Activated CD4-positive, alpha-beta T cell treated with anti-CD3 and anti-CD28 coated beads, Interleukin-2, amount 10 ng/mL, durations not matched to agents 7 days and 5 days (primary cell): Measurements from ENCODE around the gene SLC13A4. TPM values are rescaled to one million over a fixed set of nuclear protein-coding genes. Genes with fewer than 3 reads are reported as not detected.

Experiments used
- CTCF ChIA-PET: fragments of 350-600 bp; sonication (Branson Sonifier 250); formaldehyde crosslinking; loops from one replicate; lab custom pipeline; 2021; ENCODE audit warnings: antibody characterized with exemption; lab: Charles Lee
- POLR2A ChIA-PET: fragments of 350-600 bp; sonication (Branson Sonifier 250); formaldehyde crosslinking; loops from one replicate; lab custom pipeline; 2021; ENCODE audit warnings: antibody characterized with exemption; lab: Charles Lee
- DNase-seq: peaks from one replicate; pipeline ENCODE4 v3.0.0-alpha.2; 2020
- H3K27ac Mint-ChIP-seq: one replicate; pipeline ENCODE4 v1.8.0; 2021; ENCODE audit warnings: mild to moderate bottlenecking, moderate library complexity, mixed read lengths
- H3K27me3 Mint-ChIP-seq: one replicate; pipeline ENCODE4 v1.8.0; 2021; ENCODE audit warnings: mixed read lengths
- H3K36me3 Mint-ChIP-seq: one replicate; pipeline ENCODE4 v1.8.0; 2021; ENCODE audit warnings: low read depth, mixed read lengths
- H3K4me1 Mint-ChIP-seq: one replicate; pipeline ENCODE4 v1.8.0; 2021; ENCODE audit warnings: mixed read lengths
- H3K4me3 Mint-ChIP-seq: one replicate; pipeline ENCODE4 v1.8.0; 2021; ENCODE audit warnings: mild to moderate bottlenecking, moderate library complexity, mixed read lengths
- H3K9me3 Mint-ChIP-seq: one replicate; pipeline ENCODE4 v1.8.0; 2021; ENCODE audit warnings: mixed read lengths
- total RNA-seq, 2 experiments: library from RNA; stranded (reverse); gene quantifications; one replicate each; pipeline ENCODE4 v1.2.3, GENCODE V29; 2021

The SLC13A4 gene
- total RNA-seq, 2 experiments from 2014 or later = not detected

DNA sequence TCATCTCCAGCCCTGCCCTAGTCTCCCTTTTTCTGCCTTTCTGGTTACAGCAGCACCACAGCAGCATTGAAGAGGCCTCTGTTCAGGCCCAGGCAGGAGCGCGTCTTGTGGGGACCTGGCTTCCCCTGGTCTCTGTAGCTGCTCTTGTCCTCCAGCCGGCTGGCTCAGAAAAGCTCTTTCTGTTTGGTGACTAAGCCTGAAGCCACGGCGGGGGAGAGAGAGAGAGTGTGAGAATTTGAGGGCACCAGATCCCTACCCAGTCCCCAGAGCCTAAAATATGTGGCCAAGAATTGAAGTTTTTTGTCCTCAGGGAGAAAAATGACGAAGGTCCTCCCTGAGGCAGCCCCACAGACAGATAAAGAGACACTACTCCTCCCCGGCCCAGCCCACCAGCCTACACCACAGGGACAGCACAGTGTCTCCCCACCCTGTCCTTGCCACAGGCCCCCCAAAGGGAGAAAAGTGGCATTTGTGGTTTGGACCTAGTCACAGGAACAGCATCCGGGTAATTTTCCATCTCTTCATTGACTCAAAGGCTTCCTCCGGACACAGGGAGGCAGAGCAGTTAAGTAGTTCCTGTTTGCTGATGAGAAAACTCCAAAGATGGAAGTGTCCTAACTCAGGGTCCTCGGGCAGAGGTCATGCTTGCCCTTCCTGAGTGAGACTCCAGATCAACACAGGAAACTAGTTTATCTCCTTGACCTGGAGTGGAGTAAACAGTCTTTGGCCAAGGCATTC, 33.9 kb upstream of the SLC13A4 start:
- no peaks in the 10 kb centered on the region for H3K4me1 Mint-ChIP-seq
- H3K9me3 Mint-ChIP-seq = no peaks in the 10 kb centered on the region
- H3K36me3 Mint-ChIP-seq = no peaks in the 10 kb centered on the region
- CTCF ChIA-PET = no interaction called here
- no peak for DNase-seq
- POLR2A ChIA-PET = interaction anchor here (0.5 kb wide), 1 partner anchor 279 kb away, joined by 3 read pairs; no protein-coding TSS in a partner anchor
- peaks cover 28% of the 10 kb centered on the region for H3K27me3 Mint-ChIP-seq
- no peak overlapping the region for H3K27ac Mint-ChIP-seq
- no peak overlapping the region for H3K4me3 Mint-ChIP-seq

DNA sequence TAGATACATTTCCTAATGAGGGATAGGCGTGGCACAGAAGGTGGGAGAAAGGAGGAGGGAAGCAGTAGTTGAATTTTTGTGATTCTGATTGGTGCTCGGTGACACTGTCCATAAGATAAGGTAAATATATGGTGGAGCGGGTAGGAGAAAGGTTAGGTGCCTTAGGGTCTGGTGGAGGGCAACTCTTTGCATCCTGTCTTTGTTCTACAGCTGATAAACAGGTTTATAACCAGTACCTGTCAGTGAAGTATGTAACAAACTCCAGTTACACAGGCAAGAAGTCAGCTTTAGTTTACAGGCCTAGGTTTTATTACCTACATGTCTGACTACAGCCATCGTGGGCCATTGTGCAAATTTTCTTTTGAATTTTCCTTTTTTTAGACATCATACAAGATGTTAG, 31.5 kb upstream of the SLC13A4 start:
- POLR2A ChIA-PET = no interaction called here

DNA sequence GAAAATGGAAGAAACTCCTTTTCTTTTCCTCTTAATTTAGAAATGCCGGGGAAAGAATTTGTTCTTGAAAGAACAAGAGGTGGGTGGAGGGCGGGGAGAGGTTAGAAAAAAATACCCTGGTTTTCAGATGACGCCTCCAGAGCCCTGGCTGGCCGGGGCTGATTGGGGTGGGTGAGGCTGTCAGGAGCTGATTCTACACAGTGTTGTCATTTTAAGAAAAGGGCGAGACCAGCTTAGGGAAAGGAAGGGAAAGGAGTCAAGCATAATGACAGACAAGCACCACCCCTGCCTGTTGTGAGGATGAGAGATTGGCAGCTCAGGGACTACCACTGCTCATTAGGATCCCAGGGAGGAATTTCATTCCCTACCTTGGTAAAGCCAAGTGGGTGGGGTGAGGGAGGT, 30.5 kb upstream of the SLC13A4 start:
- H3K36me3 Mint-ChIP-seq = no peaks in the 10 kb centered on the region
- H3K4me3 Mint-ChIP-seq = no peak overlapping the region
- peaks cover 12% of the 10 kb centered on the region for H3K27me3 Mint-ChIP-seq
- ChIA-PET CTCF (no interaction called here), POLR2A (no interaction called here)
- no peaks in the 10 kb centered on the region for H3K9me3 Mint-ChIP-seq
- DNase-seq = no peak
- no peak overlapping the region for H3K27ac Mint-ChIP-seq
- no peaks in the 10 kb centered on the region for H3K4me1 Mint-ChIP-seq

More for the DNA sequence above, 31.5 kb upstream of the SLC13A4 start:
- H3K27me3 Mint-ChIP-seq = peaks cover 18% of the 10 kb centered on the region
- no peak overlapping the region for H3K27ac Mint-ChIP-seq
- H3K4me3 Mint-ChIP-seq = no peak overlapping the region
- H3K36me3 Mint-ChIP-seq = no peaks in the 10 kb centered on the region
- no peak for DNase-seq
- H3K4me1 Mint-ChIP-seq = no peaks in the 10 kb centered on the region
- no peaks in the 10 kb centered on the region for H3K9me3 Mint-ChIP-seq
- CTCF ChIA-PET = no interaction called here

DNA sequence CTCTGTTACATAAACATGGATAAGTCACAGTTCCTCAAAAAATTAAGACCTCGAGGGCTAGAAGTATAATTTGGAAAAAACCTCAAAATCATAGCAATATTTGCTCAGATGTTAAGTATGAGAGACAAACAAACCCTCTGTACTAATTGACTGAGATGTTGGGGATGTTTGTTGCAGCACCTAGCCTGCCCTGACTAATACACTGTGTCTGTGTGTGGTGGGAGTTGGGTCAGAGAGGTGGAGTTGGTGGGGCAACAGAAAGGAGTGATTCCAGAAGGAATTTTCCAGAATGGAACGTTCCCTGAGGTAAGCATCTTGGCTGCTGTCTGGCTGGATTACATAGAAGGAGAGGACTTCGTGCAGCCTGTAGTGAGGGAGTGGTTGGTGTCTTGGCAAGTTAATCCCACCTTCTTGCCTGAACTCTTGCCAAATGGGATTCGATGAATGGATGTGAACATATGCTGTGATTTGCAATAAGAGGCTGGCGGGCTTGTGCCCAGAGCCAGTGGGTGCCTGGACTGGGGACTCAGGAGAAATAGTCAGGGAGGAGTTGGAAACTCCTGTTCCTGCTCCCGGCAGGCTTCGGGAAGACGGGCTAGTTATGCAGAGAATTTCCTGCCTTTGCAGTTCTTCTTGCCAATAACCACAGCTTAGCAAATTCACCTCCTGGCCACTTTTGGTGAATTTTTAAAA, 29.9 kb upstream of the SLC13A4 start:
- CTCF ChIA-PET = interaction anchor here (1.2 kb wide), 1 partner anchor 36 kb away, joined by 3 read pairs; no protein-coding TSS in a partner anchor
- Mint-ChIP-seq H3K4me3 (no peak overlapping the region), H3K27me3 (peaks cover 12% of the 10 kb centered on the region), H3K27ac (no peak overlapping the region), H3K4me1 (no peaks in the 10 kb centered on the region), H3K36me3 (no peaks in the 10 kb centered on the region), H3K9me3 (no peaks in the 10 kb centered on the region)
- POLR2A ChIA-PET = no interaction called here
- DNase-seq = no peak

DNA sequence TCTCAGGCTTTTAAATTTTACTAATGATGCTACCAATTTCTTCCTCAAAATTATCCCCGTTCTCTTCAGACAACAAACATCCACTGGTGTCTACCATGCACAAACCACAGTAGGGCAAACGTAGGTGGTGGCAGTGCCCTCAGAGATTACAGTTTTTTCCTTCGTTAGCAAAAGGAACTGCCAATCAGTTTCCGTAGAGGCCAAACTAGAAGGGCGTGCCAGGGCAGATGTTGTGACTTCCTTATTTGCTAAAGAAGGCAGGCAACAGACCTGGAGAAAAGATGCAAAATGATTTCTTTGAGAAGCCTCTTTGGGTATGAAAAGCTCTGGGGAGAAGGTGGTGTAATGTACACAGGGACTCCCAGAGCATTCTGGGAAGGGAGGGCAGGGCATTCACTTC, 28.2 kb upstream of the SLC13A4 start:
- Mint-ChIP-seq H3K27me3 (peaks cover 12% of the 10 kb centered on the region), H3K4me3 (no peak overlapping the region), H3K36me3 (no peaks in the 10 kb centered on the region), H3K9me3 (no peaks in the 10 kb centered on the region), H3K4me1 (no peaks in the 10 kb centered on the region), H3K27ac (no peak overlapping the region)
- no peak for DNase-seq
- ChIA-PET CTCF (no interaction called here), POLR2A (no interaction called here)

DNA sequence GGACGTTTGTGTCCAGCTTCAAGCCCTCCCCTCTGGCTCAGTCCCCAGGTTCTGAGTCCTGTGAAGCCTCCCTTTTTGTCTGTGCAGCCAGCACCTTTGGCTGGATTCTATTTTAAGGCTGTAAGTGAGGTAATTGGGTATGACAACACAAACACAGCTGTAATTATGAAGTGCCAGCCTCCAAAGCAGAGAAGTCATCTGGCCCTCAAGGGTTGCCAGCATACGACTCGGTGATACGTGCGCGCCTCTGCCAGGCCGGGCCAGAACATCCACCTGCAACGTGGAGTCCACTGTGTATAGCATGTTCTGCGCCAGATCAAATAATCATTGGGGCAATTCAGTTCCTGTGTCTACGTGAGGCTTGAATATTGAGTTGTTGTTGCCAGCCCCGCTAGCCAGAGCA, 27.4 kb upstream of the SLC13A4 start:
- no peaks in the 10 kb centered on the region for H3K9me3 Mint-ChIP-seq
- DNase-seq = no peak
- no peaks in the 10 kb centered on the region for H3K36me3 Mint-ChIP-seq
- POLR2A ChIA-PET = no interaction called here
- H3K27me3 Mint-ChIP-seq = peaks cover 10% of the 10 kb centered on the region
- no peaks in the 10 kb centered on the region for H3K4me1 Mint-ChIP-seq
- CTCF ChIA-PET = no interaction called here
- H3K4me3 Mint-ChIP-seq = no peak overlapping the region
- H3K27ac Mint-ChIP-seq = no peak overlapping the region

DNA sequence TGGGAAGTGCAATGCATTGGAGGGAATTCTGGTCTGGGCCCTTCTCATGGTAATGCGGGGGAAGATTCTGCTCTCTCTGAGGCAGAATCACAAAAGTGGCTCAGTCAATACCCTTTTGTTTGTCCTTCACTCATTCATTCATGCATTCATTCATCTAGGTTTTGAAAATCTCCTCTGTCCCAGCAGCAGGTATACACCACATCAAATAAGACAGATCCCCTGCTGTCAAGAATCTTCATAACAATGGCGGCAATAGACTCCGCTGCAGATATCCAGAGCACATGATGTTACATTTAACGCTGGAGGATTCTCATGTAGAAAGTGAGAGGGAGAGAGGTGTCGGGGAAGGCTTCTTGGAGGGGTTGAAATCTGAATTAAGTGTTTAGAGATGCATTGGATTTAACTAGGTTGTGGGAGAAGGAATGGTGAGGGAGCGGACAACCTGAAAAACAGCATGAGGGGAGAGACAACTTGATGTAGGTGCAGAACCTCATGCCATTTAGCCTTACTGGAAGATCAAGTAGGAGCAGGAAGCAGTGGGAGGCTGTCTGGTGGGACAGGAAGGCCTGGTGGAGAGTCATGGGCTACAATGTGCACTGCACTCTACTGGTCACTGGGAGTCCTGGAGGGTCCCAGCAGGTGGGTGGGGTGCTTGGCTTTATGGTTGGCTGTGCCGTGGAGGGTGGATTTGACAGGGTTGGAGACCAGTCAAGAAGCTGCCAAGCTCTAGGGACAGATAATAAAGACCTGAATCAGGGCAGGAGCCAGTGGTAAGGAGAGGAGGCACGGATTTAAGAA, 25.8 kb upstream of the SLC13A4 start:
- CTCF ChIA-PET = no interaction called here
- Mint-ChIP-seq H3K27me3 (peaks cover 10% of the 10 kb centered on the region), H3K4me1 (no peaks in the 10 kb centered on the region), H3K36me3 (no peaks in the 10 kb centered on the region), H3K4me3 (no peak overlapping the region), H3K9me3 (no peaks in the 10 kb centered on the region), H3K27ac (no peak overlapping the region)
- POLR2A ChIA-PET = no interaction called here
- no peak for DNase-seq

DNA sequence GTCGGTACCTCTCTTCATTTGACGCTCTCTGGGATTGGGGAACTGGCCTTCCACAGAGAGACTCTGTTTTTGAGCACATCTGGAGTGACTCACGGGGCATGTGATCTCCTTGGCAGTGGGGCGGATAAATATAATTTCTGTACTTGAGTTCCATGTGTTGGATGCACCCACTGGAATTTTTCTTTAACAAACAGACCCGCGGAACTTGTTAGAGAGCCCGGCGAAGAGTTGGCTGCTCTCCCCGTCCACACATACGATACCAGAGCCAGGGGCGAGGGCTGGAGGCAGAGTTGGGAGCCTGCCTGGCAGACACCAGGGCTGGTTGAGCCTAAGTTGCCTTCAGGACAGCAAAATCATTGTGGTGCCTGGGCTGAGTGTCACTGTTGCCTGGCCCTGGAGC, 20.8 kb upstream of the SLC13A4 start, which contains the start of gene FAM180A:
FAM180A (minus strand) TSS at position 44 of the 400 bp plus-strand sequence. CDS start 233 bp downstream, outside the sequence.
- no peak for DNase-seq
- no peaks in the 10 kb centered on the region for H3K27me3 Mint-ChIP-seq
- no peak within 1 kb of the TSS for H3K4me3 Mint-ChIP-seq
- no peak within 1 kb of the TSS for H3K27ac Mint-ChIP-seq
- H3K4me1 Mint-ChIP-seq = no peaks in the 10 kb centered on the region
- H3K36me3 Mint-ChIP-seq = no peaks in the 10 kb centered on the region
- ChIA-PET POLR2A (no interaction called here), CTCF (no interaction called here)
- H3K9me3 Mint-ChIP-seq = no peaks in the 10 kb centered on the region

DNA sequence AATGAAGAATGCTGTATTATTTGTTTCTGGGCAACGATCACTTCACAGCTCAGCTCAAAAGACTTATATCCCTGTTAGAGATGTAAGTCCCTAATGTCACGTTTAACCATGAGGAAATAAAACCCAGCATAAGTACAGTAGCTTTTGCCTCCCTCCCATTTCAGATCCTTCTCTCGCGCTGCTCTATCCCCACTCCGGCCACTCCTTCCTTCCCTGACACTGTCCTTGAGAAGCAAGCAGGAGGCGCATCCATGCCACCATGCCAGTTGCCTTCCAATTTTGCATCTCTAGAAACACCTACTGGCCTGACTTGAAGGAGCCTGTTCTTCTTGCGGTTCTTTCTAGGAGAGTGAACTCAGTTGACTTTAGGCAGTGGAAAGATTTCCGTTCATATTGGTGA, 19.4 kb upstream of the SLC13A4 start:
- POLR2A ChIA-PET = no interaction called here
- no peaks in the 10 kb centered on the region for H3K27me3 Mint-ChIP-seq

DNA sequence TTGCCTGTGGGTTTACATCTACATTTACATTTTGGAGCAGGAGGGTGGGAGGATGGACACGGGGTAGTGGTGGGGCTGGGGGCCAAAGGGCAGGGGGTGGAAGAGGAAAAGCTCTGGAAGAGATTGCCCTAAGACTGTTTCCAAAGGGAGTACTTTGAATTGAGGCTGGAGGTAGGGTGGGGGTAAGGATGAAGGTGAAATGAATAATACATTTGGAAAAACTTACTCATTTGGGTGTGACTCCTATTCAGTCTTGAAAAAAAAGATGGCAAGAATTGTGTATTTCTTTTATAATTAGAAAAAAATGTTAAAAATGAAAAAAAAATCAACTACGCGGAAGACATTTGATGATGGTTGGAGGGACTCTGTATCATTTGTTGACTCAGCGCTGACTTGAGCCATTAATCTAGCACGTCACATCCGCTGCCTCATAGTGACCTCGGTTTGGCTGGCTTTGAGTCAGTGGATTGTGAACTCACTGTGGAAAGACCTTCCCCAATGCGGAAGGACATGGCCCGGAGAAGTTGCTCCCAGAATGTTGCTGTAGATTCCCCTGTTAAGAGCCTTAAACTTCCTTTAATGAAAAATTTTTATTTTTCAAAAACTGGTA, 17.8 kb upstream of the SLC13A4 start:
- Mint-ChIP-seq H3K36me3 (no peaks in the 10 kb centered on the region), H3K27ac (no peak overlapping the region), H3K9me3 (no peaks in the 10 kb centered on the region), H3K27me3 (peaks cover 2% of the 10 kb centered on the region), H3K4me1 (no peaks in the 10 kb centered on the region), H3K4me3 (no peak overlapping the region)
- ChIA-PET POLR2A (no interaction called here), CTCF (interaction anchor here (0.7 to 1.8 kb wide), 2 partner anchors 14 to 25 kb away, joined by 3 read pairs; no protein-coding TSS in a partner anchor)
- DNase-seq = no peak

More for the DNA sequence above, 19.4 kb upstream of the SLC13A4 start:
- DNase-seq = no peak
- Mint-ChIP-seq H3K4me1 (no peaks in the 10 kb centered on the region), H3K36me3 (no peaks in the 10 kb centered on the region), H3K9me3 (no peaks in the 10 kb centered on the region), H3K27ac (no peak overlapping the region), H3K4me3 (no peak overlapping the region)
- CTCF ChIA-PET = no interaction called here

DNA sequence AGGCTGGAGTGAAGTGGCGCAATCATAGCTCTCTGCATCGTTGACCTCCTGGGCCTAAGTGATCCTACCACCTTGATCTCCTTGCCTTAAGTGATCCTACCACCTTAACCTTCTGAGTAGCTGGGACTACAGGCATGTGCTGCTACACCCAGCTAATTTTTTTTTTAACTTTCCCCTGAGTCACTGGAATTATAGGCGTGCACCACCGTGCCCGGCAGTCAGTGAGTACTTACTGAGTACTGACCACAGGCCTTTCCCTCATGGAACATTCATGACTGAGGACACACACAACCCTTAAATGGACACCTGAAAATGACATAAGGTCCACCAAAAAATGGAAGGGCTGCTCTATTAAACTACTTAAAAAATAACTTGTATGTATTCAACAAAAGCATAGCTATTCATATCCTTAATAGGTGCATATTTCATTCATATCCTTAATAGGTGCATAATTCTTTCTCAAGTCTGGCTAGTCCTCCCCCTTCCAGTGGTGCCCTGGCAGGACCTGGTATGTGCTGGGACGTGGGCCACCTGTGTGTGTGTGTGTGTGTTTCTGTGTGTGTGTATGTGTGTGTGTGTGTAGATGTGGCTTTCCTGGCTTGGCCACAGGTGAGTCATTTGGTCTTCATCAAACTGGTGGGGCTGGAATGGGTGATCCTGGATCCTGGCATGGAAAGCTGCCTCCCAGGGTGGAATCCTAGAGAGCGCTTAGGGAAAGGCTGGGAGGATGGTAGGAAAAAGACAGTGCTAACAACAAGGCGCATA, 17.1 kb upstream of the SLC13A4 start:
- no peak for DNase-seq
- POLR2A ChIA-PET = no interaction called here
- CTCF ChIA-PET = interaction anchor here (0.7 to 1.8 kb wide), 3 partner anchors 13 to 29 kb away, joined by 3 to 4 read pairs (median 3); no protein-coding TSS in a partner anchor
- Mint-ChIP-seq H3K9me3 (no peaks in the 10 kb centered on the region), H3K36me3 (no peaks in the 10 kb centered on the region), H3K4me1 (no peaks in the 10 kb centered on the region), H3K4me3 (no peak overlapping the region), H3K27me3 (peaks cover 2% of the 10 kb centered on the region), H3K27ac (no peak overlapping the region)
